Measurements from ENCODE around the gene HLA-DOB. TPM values are rescaled to one million over a fixed set of nuclear protein-coding genes. Genes with fewer than 3 reads are reported as not detected.
A peak's percentile ranks its signal among the peaks of the same experiment; 100 is the strongest.

HLA-DOB gene
- total and polyA plus RNA-seq, 2 of the 13 experiments (the other 11 are each of a cell fraction or from before 2014, with no cell fraction given), result not detected

GRCh38 chr6:32842690-32843089, 25.9 kb upstream of the HLA-DOB start:
- Histone ChIP-seq H3K27ac (ENCODE audit: extremely low read length, insufficient read depth, low read length) (no peak overlapping the region), H2AFZ (ENCODE audit: low read length) (no peak overlapping the region), H3K4me3 (replicated peaks in 1 of 3; ENCODE audit: insufficient read depth in 1 of 3, low read depth in 2 of 3, low read length in 3 of 3) (no peak overlapping the region), H3K4me2 (ENCODE audit: low read depth, low read length) (peak overlapping the region; percentile 80), H3K4me1 (ENCODE audit: insufficient read depth, low read length) (peaks cover 18% of the 10 kb centered on the region), H3K9ac (ENCODE audit: insufficient read depth, low read depth, low read length) (no peak overlapping the region), H3K36me3 (replicated peaks in 1 of 2; ENCODE audit: control insufficient read depth in 1 of 2, insufficient read depth in 2 of 2, low read length in 2 of 2) (peaks cover 0 to 1% of the 10 kb centered on the region in 2 experiments; a peak in 1 of 5 replicates), H4K20me1 (ENCODE audit: insufficient read depth, low read length) (no peaks in the 10 kb centered on the region), H3K79me2 (ENCODE audit: insufficient read depth, low read length) (peaks cover under 1% of the 10 kb centered on the region), H3K9me3 (ENCODE audit: low read length) (no peaks in the 10 kb centered on the region), H3K27me3 (ENCODE audit: control insufficient read depth in 1 of 2, insufficient read depth in 2 of 2, low read length in 2 of 2) (no peaks in the 10 kb centered on the region; a peak in 1 of 5 replicates)
- CTCF ChIA-PET (ENCODE audit: low intra/inter-chr PET ratio, low total read pairs), result interaction anchor here (1.4 kb wide), 1 partner anchor 26 kb away, joined by 3 read pairs; no protein-coding TSS in a partner anchor
- DNase-seq (ENCODE audit: low spot score) (no peak), ATAC-seq (no peak), FAIRE-seq (no peak)
- no TSS peak for BruUV-seq (replicated peaks)
- intact Hi-C loops (cut with micrococcal nuclease; ENCODE audit: unreplicated experiment), result no loop called here
- in situ Hi-C loops (cut with HindIII; ENCODE audit: extremely low pct_ligation_motif_present, low pct_unique_long_range_greater_than_20kb), result no loop called here
- POLR2A ChIA-PET, result no interaction called here
- WGBS (ENCODE audit: low lambda C conversion rate), result 97% methylated on average over 8 of the region's 8 CpGs
- TF ChIP-seq ARNTL (CRISPR knock-in tag; IDR thresholded peaks at IDR 0.05) (0 out of 2 replicates have a peak, but pooled peaks have one; percentile 2), ZNF644 (CRISPR knock-in tag; IDR thresholded peaks at IDR 0.05; ENCODE audit: low read depth) (no peak), TFE3 (CRISPR knock-in tag; IDR thresholded peaks at IDR 0.05) (no peak), NR2C2 (CRISPR knock-in tag; IDR thresholded peaks at IDR 0.05; ENCODE audit: borderline replicate concordance) (0 out of 2 replicates have a peak, but pooled peaks have one; percentile 4), ZNF652 (CRISPR knock-in tag; IDR thresholded peaks at IDR 0.05; ENCODE audit: borderline replicate concordance, low read depth) (peak; percentile 75; the same call in 1 of the 2 replicates), TFDP1 (CRISPR knock-in tag; IDR thresholded peaks at IDR 0.05; ENCODE audit: borderline replicate concordance) (no peak), ZNF567 (CRISPR knock-in tag; IDR thresholded peaks at IDR 0.05; ENCODE audit: borderline replicate concordance) (no peak), ETV6 (CRISPR knock-in tag; conservative IDR thresholded peaks at IDR 0.05) (no peak), RXRA (CRISPR knock-in tag; IDR thresholded peaks at IDR 0.05) (no peak), MYPOP (CRISPR knock-in tag; IDR thresholded peaks at IDR 0.05) (0 out of 2 replicates have a peak, but pooled peaks have one; percentile 26), HDAC6 (IDR thresholded peaks at IDR 0.05; ENCODE audit: low read depth, low read length) (no peak), MIER3 (CRISPR knock-in tag; IDR thresholded peaks at IDR 0.05; ENCODE audit: borderline replicate concordance) (no peak), FOXM1 (CRISPR knock-in tag; IDR thresholded peaks at IDR 0.05) (no peak), NFE2 (CRISPR knock-in tag; IDR thresholded peaks at IDR 0.05) (no peak), AGO2 (optimal IDR thresholded peaks at IDR 0.05; ENCODE audit: low read depth, low read length) (no peak), ZNF878 (CRISPR knock-in tag; IDR thresholded peaks at IDR 0.05) (no peak), LCORL (IDR thresholded peaks at IDR 0.05) (no peak), LCORL (CRISPR knock-in tag; IDR thresholded peaks at IDR 0.05) (no peak), ZNF816 (CRISPR knock-in tag; IDR thresholded peaks at IDR 0.05; ENCODE audit: borderline replicate concordance) (no peak), TEAD2 (CRISPR knock-in tag; IDR thresholded peaks at IDR 0.05) (no peak), ZNF558 (CRISPR knock-in tag; IDR thresholded peaks at IDR 0.05; ENCODE audit: borderline replicate concordance) (no peak), FUBP1 (CRISPR knock-in tag; IDR thresholded peaks at IDR 0.05; ENCODE audit: borderline replicate concordance) (no peak)

Data from HepG2 (cell line).